Transverse colon (tissue), 4 donors: ENCODE data around the gene IGSF3.
"Not testable (repeated sequence)": the region's sequence is repeated elsewhere in the genome, so short reads cannot be mapped to it uniquely, and the experiment has no call there.

Source experiments
- POLR2AphosphoS5 ChIP-seq, 3 donors: sonication (generic); formaldehyde crosslinking; IDR thresholded peaks; one replicate each; pipeline ENCODE4 v1.6.1; 2016; ENCODE audit warnings: antibody characterized with exemption in 3 of 3
- TF ChIP-seq, protein P1 (sequence below), 5 experiments: fragments of 200-600 bp in 3 of 5; fragments of 450-650 bp in 2 of 5; sonication (generic) in 3 of 5; IDR thresholded peaks; 1 replicate in 2 of 5; 2 replicates in 3 of 5; pipeline ENCODE4 v1.5.1; 2016 to 2017; ENCODE audit warnings: antibody characterized with exemption in 5 of 5, inconsistent platforms in 3 of 5, mild to moderate bottlenecking in 2 of 5, moderate library complexity in 1 of 5

DNA sequence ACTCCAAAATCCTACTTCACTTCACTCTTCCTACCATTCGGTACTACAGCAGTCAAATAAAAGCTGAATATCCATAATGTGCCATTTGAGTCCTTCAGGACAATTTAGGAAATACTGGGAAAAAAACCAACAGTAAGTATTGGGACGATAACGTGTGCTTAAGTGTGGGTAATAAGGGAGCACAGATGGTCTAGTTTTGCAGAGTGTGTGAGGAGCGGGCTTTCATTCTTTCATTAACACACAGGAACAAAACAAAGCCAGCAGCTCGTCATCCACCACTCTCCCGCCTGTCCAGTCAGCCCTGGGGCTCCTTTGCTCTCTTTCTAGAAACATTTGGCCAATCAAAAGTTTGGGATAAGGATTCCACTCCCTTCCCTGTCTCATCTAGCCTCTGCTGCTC, 63.1 kb downstream of the IGSF3 start:
- TF ChIP-seq, protein P1, sequence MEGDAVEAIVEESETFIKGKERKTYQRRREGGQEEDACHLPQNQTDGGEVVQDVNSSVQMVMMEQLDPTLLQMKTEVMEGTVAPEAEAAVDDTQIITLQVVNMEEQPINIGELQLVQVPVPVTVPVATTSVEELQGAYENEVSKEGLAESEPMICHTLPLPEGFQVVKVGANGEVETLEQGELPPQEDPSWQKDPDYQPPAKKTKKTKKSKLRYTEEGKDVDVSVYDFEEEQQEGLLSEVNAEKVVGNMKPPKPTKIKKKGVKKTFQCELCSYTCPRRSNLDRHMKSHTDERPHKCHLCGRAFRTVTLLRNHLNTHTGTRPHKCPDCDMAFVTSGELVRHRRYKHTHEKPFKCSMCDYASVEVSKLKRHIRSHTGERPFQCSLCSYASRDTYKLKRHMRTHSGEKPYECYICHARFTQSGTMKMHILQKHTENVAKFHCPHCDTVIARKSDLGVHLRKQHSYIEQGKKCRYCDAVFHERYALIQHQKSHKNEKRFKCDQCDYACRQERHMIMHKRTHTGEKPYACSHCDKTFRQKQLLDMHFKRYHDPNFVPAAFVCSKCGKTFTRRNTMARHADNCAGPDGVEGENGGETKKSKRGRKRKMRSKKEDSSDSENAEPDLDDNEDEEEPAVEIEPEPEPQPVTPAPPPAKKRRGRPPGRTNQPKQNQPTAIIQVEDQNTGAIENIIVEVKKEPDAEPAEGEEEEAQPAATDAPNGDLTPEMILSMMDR (IDR thresholded peaks at IDR 0.05), result not testable (repeated sequence)
- TF ChIP-seq POLR2AphosphoS5 (IDR thresholded peaks at IDR 0.05), result not testable (repeated sequence)
